GM20431 (cell line): ENCODE results near the gene CUL2.
"Not testable (repeated sequence)": the region's sequence is repeated elsewhere in the genome, so short reads cannot be mapped to it uniquely, and the experiment has no call there.

Source experiments
- in situ Hi-C: fragments of 300-500 bp; cut with MseI, MboI; formaldehyde crosslinking; loops from one replicate; pipeline ENCODE4 v1.15.0; 2020; ENCODE audit warnings: low sequenced_read_pairs; ENCODE audit not compliant: unreplicated experiment

The CUL2 gene

GRCh38 chr10:35083242-35083641, 6.9 kb downstream of the CUL2 start:
- in situ Hi-C loops, result no loop called here

- in situ Hi-C loops, result not testable (repeated sequence)
These were observed 9.9 kb downstream of the CUL2 start for GRCh38 chr10:35080261-35080660.

GRCh38 chr10:35079763-35080162, 10.4 kb downstream of the CUL2 start:
- in situ Hi-C loops, result no loop called here

DNA sequence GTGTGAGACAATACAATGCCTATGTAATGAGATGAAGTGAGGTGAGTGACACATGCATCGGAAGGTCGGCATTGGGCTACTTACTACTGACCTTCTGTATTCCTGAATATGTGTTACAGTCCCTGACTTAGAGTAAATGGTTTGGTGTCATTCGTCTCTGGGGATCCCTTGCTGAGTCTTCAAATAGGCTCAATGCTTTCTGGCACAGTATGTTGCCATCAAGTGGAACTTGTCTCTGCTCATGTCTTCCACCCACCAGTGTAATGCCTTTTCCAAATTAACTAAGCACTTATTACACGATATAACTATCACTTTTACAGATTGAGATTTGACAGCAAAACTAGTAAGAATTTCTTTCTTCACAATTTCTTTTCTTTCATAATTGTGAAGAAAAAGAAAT, 10.9 kb downstream of the CUL2 start:
- in situ Hi-C loops, result no loop called here

DNA sequence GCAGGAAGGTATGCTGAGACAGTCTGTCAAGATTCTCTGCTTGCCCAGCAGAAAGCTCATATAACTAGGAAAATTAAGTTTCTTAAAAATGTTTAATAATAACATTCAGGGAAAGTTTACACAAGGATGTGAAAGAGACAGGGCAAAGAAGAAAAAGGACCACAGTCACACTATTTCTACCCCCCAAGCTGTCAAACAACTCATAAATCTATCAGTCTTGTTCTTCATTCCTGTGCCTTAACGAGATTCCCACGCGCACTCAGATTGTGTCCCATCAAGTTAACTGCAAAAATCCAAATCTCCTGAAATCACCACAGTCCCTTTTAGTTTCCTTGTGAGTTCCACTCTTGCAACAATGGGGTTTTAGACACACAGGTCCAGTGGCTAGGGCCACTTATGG, 14.9 kb downstream of the CUL2 start:
- in situ Hi-C loops, result no loop called here

DNA sequence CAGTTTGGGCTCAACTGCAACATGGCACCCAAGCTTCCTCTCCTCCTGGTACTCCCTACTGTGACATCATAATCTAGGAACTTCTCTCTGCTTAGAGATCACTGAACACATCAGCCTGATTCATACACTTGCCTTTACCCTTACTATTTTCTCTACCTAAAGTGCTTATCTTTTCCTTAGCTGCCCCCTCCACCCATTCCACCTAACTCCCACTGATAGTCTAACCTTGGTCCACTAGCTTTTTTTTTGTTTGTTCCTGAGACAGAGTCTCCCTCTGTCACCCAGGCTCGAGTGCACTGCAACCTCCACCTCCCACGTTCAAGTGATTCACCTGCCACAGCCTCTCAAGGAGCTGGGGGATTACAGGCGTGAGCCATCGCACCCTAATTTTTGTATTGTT, 15.9 kb downstream of the CUL2 start:
- in situ Hi-C loops, result no loop called here

DNA sequence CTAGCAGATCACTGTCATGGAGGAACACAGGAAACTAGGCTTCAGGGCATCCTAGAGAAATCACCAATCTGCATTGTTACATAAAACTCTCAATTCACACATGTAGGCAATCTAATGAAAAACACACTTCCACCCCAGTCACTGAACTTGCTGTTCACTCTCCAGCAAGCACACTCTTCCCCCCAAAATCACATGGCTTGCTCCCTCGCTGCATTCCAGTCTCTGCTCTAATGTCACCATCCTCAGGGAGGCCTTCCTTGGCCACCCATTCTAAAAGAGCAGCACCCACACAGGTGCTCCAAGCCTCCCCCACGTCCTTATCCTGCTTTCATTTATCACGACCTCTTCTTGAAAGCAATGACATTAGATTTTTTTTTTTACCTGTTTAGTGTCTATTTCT, 19.6 kb downstream of the CUL2 start:
- in situ Hi-C loops, result no loop called here

GRCh38 chr10:35063837-35064454, 26.2 kb downstream of the CUL2 start:
- in situ Hi-C loops, result no loop called here

- in situ Hi-C loops, result no loop called here
These were observed 30.7 kb downstream of the CUL2 start for GRCh38 chr10:35059481-35059880.

GRCh38 chr10:35058686-35059085, 31.5 kb downstream of the CUL2 start:
- in situ Hi-C loops, result no loop called here

DNA sequence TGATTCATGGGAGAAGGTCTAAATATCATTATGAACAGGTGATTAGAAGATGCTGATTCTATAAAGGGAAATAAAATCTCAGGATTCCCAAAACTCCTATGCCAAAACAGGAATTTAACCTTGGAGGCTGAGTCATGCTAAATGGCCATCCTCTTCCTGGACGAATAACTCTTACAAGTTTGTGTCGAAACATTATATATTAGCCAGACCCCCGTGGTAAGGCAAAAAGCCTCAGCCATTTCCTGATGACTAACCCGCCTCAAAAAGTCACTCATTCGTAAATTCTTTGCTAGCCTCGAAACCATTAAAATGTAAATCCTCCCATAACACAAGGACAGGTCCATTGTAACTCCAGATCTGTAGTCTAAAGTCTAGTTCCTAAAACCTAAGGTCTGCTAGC, 32.0 kb downstream of the CUL2 start:
- in situ Hi-C loops, result no loop called here

GRCh38 chr10:35056686-35057085, 33.5 kb downstream of the CUL2 start:
- in situ Hi-C loops, result no loop called here

DNA sequence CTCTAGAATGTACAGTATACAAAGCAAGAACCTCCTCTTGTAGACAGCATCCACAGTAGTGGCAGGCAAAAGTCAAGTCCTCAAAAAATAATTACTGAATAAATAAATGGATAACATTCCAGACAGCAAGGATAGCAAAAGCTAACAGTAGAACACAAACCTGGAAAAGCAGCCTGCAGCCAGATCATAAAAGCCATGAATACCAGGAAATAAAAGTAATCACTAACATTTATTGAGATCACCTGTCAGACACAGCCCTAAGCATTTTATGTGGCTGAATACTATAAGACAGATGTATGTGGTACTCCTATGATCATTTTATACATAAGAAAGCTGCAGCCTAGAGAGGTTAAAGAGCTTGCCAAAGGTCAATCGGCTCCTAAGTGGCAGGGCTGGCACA, 34.0 kb downstream of the CUL2 start:
- in situ Hi-C loops, result no loop called here

GRCh38 chr10:35050568-35050967, 39.6 kb downstream of the CUL2 start:
- in situ Hi-C loops, result no loop called here

GRCh38 chr10:35046074-35046473, 44.1 kb downstream of the CUL2 start:
- in situ Hi-C loops, result no loop called here

DNA sequence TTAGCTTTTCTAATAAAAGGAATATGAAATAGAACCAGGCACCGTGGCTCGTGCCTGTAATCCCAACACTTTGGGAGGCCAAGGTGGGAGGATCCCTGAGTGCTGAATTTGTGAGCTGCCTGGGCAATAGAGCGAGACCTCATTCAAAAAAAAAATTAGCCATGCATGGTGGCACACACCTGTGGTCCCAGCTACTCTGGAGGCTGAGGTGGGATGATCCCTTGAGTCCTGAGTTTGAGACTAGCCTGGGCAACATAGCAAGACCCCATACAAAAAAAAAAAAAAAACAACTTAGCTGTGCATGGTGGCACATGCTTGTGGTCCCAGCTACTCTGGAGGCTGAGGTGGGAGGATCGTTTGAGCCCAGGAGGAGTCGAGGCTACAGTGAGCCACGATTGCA, 44.9 kb downstream of the CUL2 start:
- in situ Hi-C loops, result not testable (repeated sequence)

- in situ Hi-C loops, result no loop called here
These were observed 46.3 kb downstream of the CUL2 start for GRCh38 chr10:35043796-35044344.

GRCh38 chr10:35042783-35043182, 47.4 kb downstream of the CUL2 start:
- in situ Hi-C loops, result no loop called here

GRCh38 chr10:35041502-35041879, 48.6 kb downstream of the CUL2 start:
- in situ Hi-C loops, result no loop called here

DNA sequence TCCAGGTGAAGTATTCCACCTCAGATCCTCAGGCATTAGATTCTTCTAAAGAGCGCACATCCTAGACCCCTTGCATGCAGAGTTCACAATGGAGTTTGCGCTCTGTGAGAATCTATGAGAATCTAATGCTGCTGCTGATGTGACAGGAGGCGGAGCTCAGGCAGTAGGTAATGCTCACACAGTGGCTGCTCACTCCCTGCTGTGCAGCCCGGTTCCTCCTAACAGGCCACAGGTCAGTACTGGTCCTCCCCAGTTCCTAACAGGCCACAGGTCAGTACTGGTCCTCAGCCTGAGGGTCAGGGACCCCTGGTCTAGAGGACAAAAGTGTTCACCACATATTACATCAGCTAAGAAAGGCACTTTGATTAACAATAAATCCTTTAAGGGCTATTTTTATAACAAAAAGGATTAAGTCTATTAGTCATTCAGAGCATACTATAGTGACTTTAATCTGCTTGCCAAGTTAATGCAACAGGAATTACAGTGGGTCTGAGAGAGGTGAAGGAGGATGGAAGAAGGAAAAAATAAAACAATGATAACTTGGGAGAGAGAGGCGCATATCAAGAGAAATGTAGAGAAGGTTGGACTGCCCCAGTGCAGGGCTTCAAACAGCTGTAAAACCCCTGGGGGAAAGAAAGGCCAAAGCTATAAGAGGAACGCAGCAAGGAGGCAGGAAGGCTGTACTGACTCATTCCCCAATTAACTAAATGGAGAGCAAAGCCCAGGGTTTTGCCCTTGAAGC, 49.2 kb downstream of the CUL2 start:
- in situ Hi-C loops, result no loop called here

- in situ Hi-C loops, result no loop called here
These were observed 53.0 kb downstream of the CUL2 start for GRCh38 chr10:35037104-35037503.

DNA sequence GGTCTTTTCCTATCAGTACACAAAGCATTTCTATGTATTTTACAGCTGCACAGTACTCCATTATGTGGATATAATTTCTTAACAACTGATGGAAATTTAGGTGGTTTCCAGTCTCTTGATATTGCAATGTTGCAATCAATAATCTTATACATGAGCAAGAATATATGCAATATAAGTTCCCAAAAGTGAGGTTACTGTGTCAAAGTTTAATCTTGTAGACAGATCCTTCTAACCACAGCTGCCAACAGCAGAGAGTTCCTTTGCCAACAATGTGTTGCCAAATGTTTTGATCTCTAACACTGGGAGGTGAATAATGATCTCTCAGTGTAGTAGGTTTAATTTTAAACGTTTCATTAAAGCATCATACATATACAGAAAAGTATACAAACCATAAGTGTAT, 54.5 kb downstream of the CUL2 start:
- in situ Hi-C loops, result no loop called here
